Suprapubic skin (tissue), 4 donors: ENCODE data around the gene C4orf51.

ENCODE experiments used
- CTCF ChIP-seq, 2 donors: fragments of 200-600 bp in 1 of 2; fragments of 450-650 bp in 1 of 2; sonication (generic) in 1 of 2; IDR thresholded peaks; one replicate each; pipeline ENCODE4 v1.5.1; 2016 to 2019; ENCODE audit warnings: antibody characterized with exemption in 2 of 2, mild to moderate bottlenecking in 1 of 2, moderate library complexity in 1 of 2
- EP300 ChIP-seq: sonication (generic); formaldehyde crosslinking; IDR thresholded peaks from one replicate; pipeline ENCODE4 v1.6.1; 2017; ENCODE audit warnings: antibody characterized with exemption
- POLR2A ChIP-seq, 2 donors: fragments of 450-650 bp; IDR thresholded peaks; one replicate each; pipeline ENCODE4 v1.6.1; 2017; ENCODE audit warnings: antibody characterized with exemption in 2 of 2, mild to moderate bottlenecking in 2 of 2, moderate library complexity in 2 of 2
- POLR2AphosphoS5 ChIP-seq, 3 donors: sonication (generic); formaldehyde crosslinking; IDR thresholded peaks; one replicate each; pipeline ENCODE4 v1.6.1; 2017; ENCODE audit warnings: antibody characterized with exemption in 3 of 3

GRCh38 chr4:145740806-145741205, 60.9 kb downstream of the C4orf51 start:
- no peak for TF ChIP-seq CTCF (IDR thresholded peaks at IDR 0.05)
- no peak for TF ChIP-seq POLR2A (IDR thresholded peaks at IDR 0.05)
- no peak for TF ChIP-seq EP300
- no peak for TF ChIP-seq POLR2AphosphoS5 (IDR thresholded peaks at IDR 0.05)
